ENCODE measurements around the gene FOXN3.

FOXN3 gene

GRCh38 chr14:89302396-89302950 is 114.6 kb downstream of the FOXN3 start:
- no peak overlapping the region for H3K27ac ChIP-seq (ENCODE audit: low read length)
- TF ChIP-seq EZH2phosphoT487 (IDR thresholded peaks at IDR 0.05; ENCODE audit: low read depth): no peak
- TF ChIP-seq CTCF (IDR thresholded peaks at IDR 0.05; ENCODE audit: low read depth, low read length): no peak
- no peak overlapping the region for H3K4me3 ChIP-seq (ENCODE audit: low read length)
- no peaks in the 10 kb centered on the region for H3K9me3 ChIP-seq (ENCODE audit: insufficient read depth, low read length)
- H3K9ac ChIP-seq (ENCODE audit: low read length): no peak overlapping the region
- peaks cover 5% of the 10 kb centered on the region for H3K36me3 ChIP-seq (replicated peaks; ENCODE audit: low read depth, low read length)
- H3K79me2 ChIP-seq (ENCODE audit: low read length): no peaks in the 10 kb centered on the region
- peaks cover 50% of the 10 kb centered on the region for H3K4me1 ChIP-seq (ENCODE audit: low read length)
- H3K4me2 ChIP-seq (ENCODE audit: low read length): no peak overlapping the region
- no peak overlapping the region for H2AFZ ChIP-seq (ENCODE audit: low read depth, low read length)
- H3K27me3 ChIP-seq (ENCODE audit: low read depth, low read length): no peaks in the 10 kb centered on the region
- no peaks in the 10 kb centered on the region for H4K20me1 ChIP-seq (ENCODE audit: insufficient read depth, low read length)

- Histone ChIP-seq H3K79me2 (ENCODE audit: low read length) (no peaks in the 10 kb centered on the region), H3K4me3 (ENCODE audit: low read length) (no peak overlapping the region), H3K4me1 (ENCODE audit: low read length) (peaks cover 25% of the 10 kb centered on the region), H3K27ac (ENCODE audit: low read length) (no peak overlapping the region), H3K27me3 (ENCODE audit: low read depth, low read length) (no peaks in the 10 kb centered on the region), H4K20me1 (ENCODE audit: insufficient read depth, low read length) (0 out of 2 replicates have a peak, but pooled peaks cover 3% of the 10 kb centered on the region), H3K9me3 (ENCODE audit: insufficient read depth, low read length) (no peaks in the 10 kb centered on the region), H3K9ac (ENCODE audit: low read length) (no peak overlapping the region), H3K36me3 (replicated peaks; ENCODE audit: low read depth, low read length) (peaks cover 5% of the 10 kb centered on the region), H2AFZ (ENCODE audit: low read depth, low read length) (no peak overlapping the region), H3K4me2 (ENCODE audit: low read length) (no peak overlapping the region)
- TF ChIP-seq CTCF (IDR thresholded peaks at IDR 0.05; ENCODE audit: low read depth, low read length) (no peak), EZH2phosphoT487 (IDR thresholded peaks at IDR 0.05; ENCODE audit: low read depth) (no peak)
Measured at GRCh38 chr14:89299587-89299986, 117.4 kb downstream of the FOXN3 start.

GRCh38 chr14:89298056-89298834 is 118.8 kb downstream of the FOXN3 start:
- no peak overlapping the region for H3K4me2 ChIP-seq (ENCODE audit: low read length)
- TF ChIP-seq CTCF (IDR thresholded peaks at IDR 0.05; ENCODE audit: low read depth, low read length): no peak
- no peak for TF ChIP-seq EZH2phosphoT487 (IDR thresholded peaks at IDR 0.05; ENCODE audit: low read depth)

GRCh38 chr14:89296281-89296745 is 120.7 kb downstream of the FOXN3 start:
- peaks cover 2% of the 10 kb centered on the region for H3K36me3 ChIP-seq (replicated peaks; ENCODE audit: low read depth, low read length)
- 0 out of 2 replicates have a peak, but pooled peaks cover 7% of the 10 kb centered on the region for H4K20me1 ChIP-seq (ENCODE audit: insufficient read depth, low read length)
- no peak overlapping the region for H3K9ac ChIP-seq (ENCODE audit: low read length)
- H3K4me3 ChIP-seq (ENCODE audit: low read length): no peak overlapping the region
- no peaks in the 10 kb centered on the region for H3K27me3 ChIP-seq (ENCODE audit: low read depth, low read length)
- H3K27ac ChIP-seq (ENCODE audit: low read length): no peak overlapping the region
- no peaks in the 10 kb centered on the region for H3K79me2 ChIP-seq (ENCODE audit: low read length)
- H3K4me1 ChIP-seq (ENCODE audit: low read length): 0 out of 2 replicates have a peak, but pooled peaks cover 4% of the 10 kb centered on the region
- H2AFZ ChIP-seq (ENCODE audit: low read depth, low read length): no peak overlapping the region
- H3K4me2 ChIP-seq (ENCODE audit: low read length): no peak overlapping the region
- no peaks in the 10 kb centered on the region for H3K9me3 ChIP-seq (ENCODE audit: insufficient read depth, low read length)
- TF ChIP-seq CTCF (IDR thresholded peaks at IDR 0.05; ENCODE audit: low read depth, low read length): no peak
- no peak for TF ChIP-seq EZH2phosphoT487 (IDR thresholded peaks at IDR 0.05; ENCODE audit: low read depth)

More at GRCh38 chr14:89298056-89298834, 118.8 kb downstream of the FOXN3 start:
- H3K9ac ChIP-seq (ENCODE audit: low read length): no peak overlapping the region
- H3K27ac ChIP-seq (ENCODE audit: low read length): no peak overlapping the region
- no peak overlapping the region for H3K4me3 ChIP-seq (ENCODE audit: low read length)
- H4K20me1 ChIP-seq (ENCODE audit: insufficient read depth, low read length): 0 out of 2 replicates have a peak, but pooled peaks cover 3% of the 10 kb centered on the region
- no peak overlapping the region for H2AFZ ChIP-seq (ENCODE audit: low read depth, low read length)
- peaks cover 13% of the 10 kb centered on the region for H3K4me1 ChIP-seq (ENCODE audit: low read length)
- H3K79me2 ChIP-seq (ENCODE audit: low read length): no peaks in the 10 kb centered on the region
- H3K9me3 ChIP-seq (ENCODE audit: insufficient read depth, low read length): no peaks in the 10 kb centered on the region
- H3K36me3 ChIP-seq (replicated peaks; ENCODE audit: low read depth, low read length): peaks cover 5% of the 10 kb centered on the region
- no peaks in the 10 kb centered on the region for H3K27me3 ChIP-seq (ENCODE audit: low read depth, low read length)

Measured in OCI-LY3 (cell line).